NT2/D1 (cell line): Measurements from ENCODE around the gene ITGA1.

ENCODE experiments used
- DNase-seq: peaks from one replicate; pipeline ENCODE4 v3.0.0-alpha.2; 2011; ENCODE audit warnings: low read depth, low spot score
- H3K27me3 ChIP-seq: 2 replicates; pipeline ENCODE4 v1.6.0; 2011; ENCODE audit warnings: mild to moderate bottlenecking; ENCODE audit not compliant: insufficient read length, insufficient read depth
- H3K36me3 ChIP-seq: 2 replicates; pipeline ENCODE4 v1.6.1; 2011; ENCODE audit warnings: mild to moderate bottlenecking, low read length, mixed read lengths; ENCODE audit not compliant: insufficient read depth, insufficient read length
- H3K4me1 ChIP-seq: 2 replicates; pipeline ENCODE4 v1.5.1; 2011; ENCODE audit not compliant: insufficient read depth, insufficient read length
- H3K4me3 ChIP-seq: 2 replicates; pipeline ENCODE4 v1.5.1; 2011; ENCODE audit warnings: low read depth; ENCODE audit not compliant: insufficient read length
- H3K9ac ChIP-seq: 2 replicates; pipeline ENCODE4 v1.6.0; 2011; ENCODE audit warnings: low read depth; ENCODE audit not compliant: insufficient read length
- H3K9me3 ChIP-seq: 2 replicates; pipeline ENCODE4 v1.5.1; 2011; ENCODE audit warnings: mild to moderate bottlenecking, low read length; ENCODE audit not compliant: insufficient read depth
- SUZ12 ChIP-seq: IDR thresholded peaks from 2 replicates; pipeline ENCODE4 v1.6.1; 2011; ENCODE audit not compliant: insufficient read length, insufficient read depth; ENCODE audit errors: extremely low read depth
- YY1 ChIP-seq: IDR thresholded peaks from 2 replicates; pipeline ENCODE4 v1.6.1; 2011; ENCODE audit not compliant: insufficient read length, insufficient read depth
- ZNF274 ChIP-seq: IDR thresholded peaks from 2 replicates; pipeline ENCODE4 v1.6.1; 2011; ENCODE audit warnings: mild to moderate bottlenecking, low read depth, low read length

ITGA1 gene

DNA sequence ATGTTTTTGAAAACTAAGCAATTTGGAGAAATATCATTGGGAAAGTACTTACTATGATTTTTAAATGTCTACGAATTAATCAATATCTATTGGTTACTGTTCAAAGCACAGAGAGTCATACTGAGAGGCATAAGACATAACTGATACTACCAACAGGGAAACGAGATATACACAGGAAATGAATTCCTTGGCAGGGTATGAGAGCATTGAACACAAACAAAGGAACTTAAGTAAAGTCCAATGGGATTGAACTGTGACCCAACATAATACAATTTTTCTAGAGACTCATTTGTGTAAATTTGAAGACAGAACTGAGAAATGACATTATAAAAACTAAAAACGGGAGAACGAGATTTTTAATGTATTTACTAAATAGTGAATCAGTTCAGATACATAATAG, 1.3 kb upstream of the ITGA1 start:
- Histone ChIP-seq H3K4me1 (no peaks in the 10 kb centered on the region), H3K36me3 (no peaks in the 10 kb centered on the region), H3K9me3 (no peaks in the 10 kb centered on the region), H3K4me3 (no peak overlapping the region), H3K27me3 (no peaks in the 10 kb centered on the region), H3K9ac (no peak overlapping the region)
- TF ChIP-seq YY1 (no peak), ZNF274 (no peak), SUZ12 (no peak)
- no peak for DNase-seq

- no peak for TF ChIP-seq YY1
- no peak for TF ChIP-seq SUZ12
- no peak for TF ChIP-seq ZNF274
- H3K9ac ChIP-seq = peak overlapping the region; percentile 58
- no peak for DNase-seq
- no peaks in the 10 kb centered on the region for H3K9me3 ChIP-seq
- H3K4me3 ChIP-seq = peak overlapping the region; percentile 49
- H3K36me3 ChIP-seq = no peaks in the 10 kb centered on the region
- H3K4me1 ChIP-seq = no peaks in the 10 kb centered on the region
- no peaks in the 10 kb centered on the region for H3K27me3 ChIP-seq
Measured at GRCh38 chr5:52786949-52787599, 642 bp upstream of the ITGA1 start.

DNA sequence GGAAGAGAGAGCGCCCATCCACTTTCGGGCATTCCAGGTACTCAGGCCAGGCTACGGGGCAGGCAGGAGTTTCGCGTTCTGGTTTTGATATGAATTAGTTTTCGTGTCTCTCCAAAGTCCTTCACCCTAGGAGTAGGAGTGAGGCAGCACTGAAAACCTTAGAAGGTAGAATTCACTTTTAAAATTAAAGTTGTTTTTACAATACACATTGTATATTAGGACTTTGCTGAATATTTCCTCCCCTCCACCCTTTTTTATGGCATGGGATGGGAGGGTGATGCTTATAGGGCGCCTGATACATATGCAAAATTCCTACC, 747 bp downstream of the ITGA1 start:
- peak overlapping the region; percentile 58 for H3K9ac ChIP-seq

GRCh38 chr5:52789378-52789777, 1.7 kb downstream of the ITGA1 start:
- H3K27me3 ChIP-seq = no peaks in the 10 kb centered on the region
- no peak for DNase-seq
- no peak overlapping the region for H3K4me3 ChIP-seq
- H3K9ac ChIP-seq = no peak overlapping the region
- no peak for TF ChIP-seq ZNF274
- TF ChIP-seq SUZ12 = no peak
- TF ChIP-seq YY1 = no peak
- H3K36me3 ChIP-seq = no peaks in the 10 kb centered on the region
- H3K4me1 ChIP-seq = no peaks in the 10 kb centered on the region
- no peaks in the 10 kb centered on the region for H3K9me3 ChIP-seq

More for the DNA sequence above, 747 bp downstream of the ITGA1 start:
- Histone ChIP-seq H3K4me1 (no peaks in the 10 kb centered on the region), H3K36me3 (no peaks in the 10 kb centered on the region), H3K27me3 (no peaks in the 10 kb centered on the region), H3K4me3 (peak overlapping the region; percentile 49), H3K9me3 (no peaks in the 10 kb centered on the region)
- DNase-seq = no peak
- TF ChIP-seq ZNF274 (no peak), SUZ12 (no peak), YY1 (no peak)

GRCh38 chr5:52789851-52790250, 2.1 kb downstream of the ITGA1 start:
- Histone ChIP-seq H3K9me3 (no peaks in the 10 kb centered on the region), H3K4me1 (no peaks in the 10 kb centered on the region), H3K27me3 (no peaks in the 10 kb centered on the region), H3K36me3 (no peaks in the 10 kb centered on the region), H3K4me3 (no peak overlapping the region), H3K9ac (no peak overlapping the region)
- DNase-seq = no peak
- TF ChIP-seq YY1 (no peak), SUZ12 (no peak), ZNF274 (no peak)

- Histone ChIP-seq H3K9ac (no peak overlapping the region), H3K27me3 (no peaks in the 10 kb centered on the region), H3K36me3 (no peaks in the 10 kb centered on the region), H3K9me3 (no peaks in the 10 kb centered on the region), H3K4me3 (no peak overlapping the region), H3K4me1 (no peaks in the 10 kb centered on the region)
- TF ChIP-seq ZNF274 (no peak), SUZ12 (no peak), YY1 (no peak)
- DNase-seq = no peak
Measured at GRCh38 chr5:52791366-52791765, 3.6 kb downstream of the ITGA1 start.

GRCh38 chr5:52794519-52794918, 6.8 kb downstream of the ITGA1 start:
- H3K4me3 ChIP-seq = no peak overlapping the region
- TF ChIP-seq SUZ12 (no peak), YY1 (no peak), ZNF274 (no peak)
- no peaks in the 10 kb centered on the region for H3K9me3 ChIP-seq
- DNase-seq = no peak
- H3K36me3 ChIP-seq = no peaks in the 10 kb centered on the region
- no peaks in the 10 kb centered on the region for H3K27me3 ChIP-seq
- H3K4me1 ChIP-seq = no peaks in the 10 kb centered on the region
- H3K9ac ChIP-seq = no peak overlapping the region

GRCh38 chr5:52796031-52796430, 8.3 kb downstream of the ITGA1 start:
- TF ChIP-seq SUZ12 (no peak), ZNF274 (no peak), YY1 (no peak)
- no peak overlapping the region for H3K4me3 ChIP-seq
- no peaks in the 10 kb centered on the region for H3K27me3 ChIP-seq
- no peak for DNase-seq
- H3K9ac ChIP-seq = no peak overlapping the region
- H3K36me3 ChIP-seq = peaks cover 5% of the 10 kb centered on the region
- no peaks in the 10 kb centered on the region for H3K9me3 ChIP-seq
- H3K4me1 ChIP-seq = peaks cover 4% of the 10 kb centered on the region
